Cardiac fibroblast (primary cell): ENCODE results near the gene ATE1.

Source experiments
- DNase-seq, 2 donors: peaks; one replicate each; pipeline versions ENCODE4 v3.0.0 to v3.0.0-alpha.2; 2010; ENCODE audit warnings: low read depth in 2 of 2
- H3K4me3 ChIP-seq, 2 donors: replicated peaks in 1 of 2; 1 replicate in 1 of 2; 2 replicates in 1 of 2; pipeline ENCODE4 v1.5.1; 2011; ENCODE audit warnings: low read depth in 2 of 2, low read length in 2 of 2, mild to moderate bottlenecking in 2 of 2, moderate library complexity in 1 of 2
- CTCF ChIP-seq: IDR thresholded peaks from one replicate; pipeline ENCODE4 v1.5.1; 2011; ENCODE audit warnings: low read depth, mild to moderate bottlenecking, low read length, inconsistent platforms

ATE1 gene

GRCh38 chr10:121843379-121843778, 84.5 kb downstream of the ATE1 start:
- TF ChIP-seq CTCF, result no peak
- no peak overlapping the region for H3K4me3 ChIP-seq
- no peak for DNase-seq

- no peak for TF ChIP-seq CTCF
- no peak for DNase-seq
- H3K4me3 ChIP-seq, result no peak overlapping the region
Measured at GRCh38 chr10:121841862-121842261, 86.0 kb downstream of the ATE1 start.

- no peak for DNase-seq
- no peak overlapping the region for H3K4me3 ChIP-seq
- TF ChIP-seq CTCF, result no peak
Measured at GRCh38 chr10:121838931-121839330, 88.9 kb downstream of the ATE1 start.

- no peak for TF ChIP-seq CTCF
- no peak overlapping the region for H3K4me3 ChIP-seq
Measured at GRCh38 chr10:121838149-121838548, 89.7 kb downstream of the ATE1 start.

GRCh38 chr10:121836171-121836570, 91.7 kb downstream of the ATE1 start:
- no peak for TF ChIP-seq CTCF
- DNase-seq, result no peak
- H3K4me3 ChIP-seq, result no peak overlapping the region

More at GRCh38 chr10:121838149-121838548, 89.7 kb downstream of the ATE1 start:
- DNase-seq, result no peak

- TF ChIP-seq CTCF, result no peak
- H3K4me3 ChIP-seq, result no peak overlapping the region
- no peak for DNase-seq
Measured at GRCh38 chr10:121835376-121835775, 92.5 kb downstream of the ATE1 start.

GRCh38 chr10:121834757-121835156, 93.1 kb downstream of the ATE1 start:
- no peak overlapping the region for H3K4me3 ChIP-seq
- TF ChIP-seq CTCF, result no peak
- DNase-seq, result no peak
